ENCODE data around the gene APBA2. TPM values are rescaled to one million over a fixed set of nuclear protein-coding genes. Genes with fewer than 3 reads are reported as not detected.

APBA2 gene
- total and polyA plus RNA-seq, 10 of the 15 experiments (the other 5 are each of a cell fraction or from before 2014, with no cell fraction given): 0.06 to 0.26 (median 0.07) TPM; not detected in 7

GRCh38 chr15:28946803-28947202 is 61.0 kb downstream of the APBA2 start:
- Histone ChIP-seq H3K4me1 (ENCODE audit: control insufficient read depth, insufficient read depth, low read length) (no peaks in the 10 kb centered on the region), H3K9ac (ENCODE audit: control insufficient read depth, insufficient read depth, low read length) (no peak overlapping the region), H2AFZ (ENCODE audit: control insufficient read depth, low read depth, low read length) (no peak overlapping the region), H3K9me3 (replicated peaks; ENCODE audit: control insufficient read depth, insufficient read depth, low read length) (no peaks in the 10 kb centered on the region), H3K27me3 (replicated peaks in 1 of 2; ENCODE audit: control insufficient read depth in 2 of 2, insufficient read depth in 2 of 2, low read length in 1 of 2) (peaks cover 0 to 3% of the 10 kb centered on the region in 2 experiments; a peak in 3 of 4 replicates), H3K4me2 (ENCODE audit: control insufficient read depth, insufficient read depth) (no peak overlapping the region), H3K36me3 (ENCODE audit: control insufficient read depth in 2 of 2, insufficient read depth in 2 of 2, low read length in 1 of 2) (no peaks in the 10 kb centered on the region), H3K79me2 (ENCODE audit: control insufficient read depth, insufficient read depth, low read length) (no peaks in the 10 kb centered on the region), H3K27ac (ENCODE audit: control insufficient read depth, insufficient read depth) (no peak overlapping the region), H4K20me1 (ENCODE audit: control insufficient read depth, insufficient read depth) (no peaks in the 10 kb centered on the region), H3K4me3 (no peak overlapping the region)
- BruUV-seq (replicated peaks): no TSS peak
- DNase-seq (ENCODE audit: low read depth, low spot score) (no peak), FAIRE-seq (no peak), ATAC-seq (no peak)
- RAD21 ChIA-PET (ENCODE audit: unreplicated experiment): no interaction called here
- SMC1A ChIA-PET (ENCODE audit: uncharacterized antibody, unreplicated experiment): no interaction called here
- intact Hi-C loops (cut with micrococcal nuclease; ENCODE audit: unreplicated experiment): no loop called here
- CTCF ChIA-PET: no interaction called here
- in situ Hi-C loops (cut with MboI): no loop called here
- POLR2A ChIA-PET: no interaction called here
- WGBS (ENCODE audit: insufficient coverage, insufficient replicate concordance, low lambda C conversion rate, missing lambda C conversion rate): 32% methylated on average over 7 of the region's 7 CpGs
- TF ChIP-seq, protein P1, sequence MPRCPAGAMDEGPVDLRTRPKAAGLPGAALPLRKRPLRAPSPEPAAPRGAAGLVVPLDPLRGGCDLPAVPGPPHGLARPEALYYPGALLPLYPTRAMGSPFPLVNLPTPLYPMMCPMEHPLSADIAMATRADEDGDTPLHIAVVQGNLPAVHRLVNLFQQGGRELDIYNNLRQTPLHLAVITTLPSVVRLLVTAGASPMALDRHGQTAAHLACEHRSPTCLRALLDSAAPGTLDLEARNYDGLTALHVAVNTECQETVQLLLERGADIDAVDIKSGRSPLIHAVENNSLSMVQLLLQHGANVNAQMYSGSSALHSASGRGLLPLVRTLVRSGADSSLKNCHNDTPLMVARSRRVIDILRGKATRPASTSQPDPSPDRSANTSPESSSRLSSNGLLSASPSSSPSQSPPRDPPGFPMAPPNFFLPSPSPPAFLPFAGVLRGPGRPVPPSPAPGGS (IDR thresholded peaks at IDR 0.05; ENCODE audit: borderline replicate concordance, insufficient read depth, low read depth, low read length, poor library complexity, severe bottlenecking): no peak
- TF ChIP-seq NFXL1 (IDR thresholded peaks at IDR 0.05; ENCODE audit: borderline replicate concordance) (no peak), USF1 (IDR thresholded peaks at IDR 0.05; ENCODE audit: borderline replicate concordance, extremely low read length, insufficient read depth, low read depth, low read length) (no peak), HCFC1 (IDR thresholded peaks at IDR 0.05; ENCODE audit: low read length) (no peak), IRF4 (IDR thresholded peaks at IDR 0.05; ENCODE audit: low read depth, low read length) (no peak), TCF12 (IDR thresholded peaks at IDR 0.05; ENCODE audit: low read depth, low read length) (no peak), NRF1 (conservative IDR thresholded peaks at IDR 0.05; ENCODE audit: low read depth, low read length) (no peak), NR2C1 (IDR thresholded peaks at IDR 0.05) (no peak), RAD21 (IDR thresholded peaks at IDR 0.05; ENCODE audit: insufficient read depth, low read depth, low read length) (no peak), YY1 (IDR thresholded peaks at IDR 0.05; ENCODE audit: low read depth, low read length) (no peak), ZZZ3 (IDR thresholded peaks at IDR 0.05; ENCODE audit: control insufficient read depth, insufficient read length, low read depth) (no peak), BACH1 (IDR thresholded peaks at IDR 0.05; ENCODE audit: borderline replicate concordance) (no peak), MYC (IDR thresholded peaks at IDR 0.05; ENCODE audit: insufficient read depth, insufficient read length, insufficient replicate concordance, low read length, severe bottlenecking) (no peak), YBX1 (IDR thresholded peaks at IDR 0.05) (no peak), RB1 (IDR thresholded peaks at IDR 0.05; ENCODE audit: borderline replicate concordance) (no peak), KAT2A (conservative IDR thresholded peaks at IDR 0.05; ENCODE audit: control insufficient read depth, low read depth, low read length) (no peak), SMC3 (IDR thresholded peaks at IDR 0.05; ENCODE audit: borderline replicate concordance, low read length) (no peak)
- TF ChIP-seq, protein P2, sequence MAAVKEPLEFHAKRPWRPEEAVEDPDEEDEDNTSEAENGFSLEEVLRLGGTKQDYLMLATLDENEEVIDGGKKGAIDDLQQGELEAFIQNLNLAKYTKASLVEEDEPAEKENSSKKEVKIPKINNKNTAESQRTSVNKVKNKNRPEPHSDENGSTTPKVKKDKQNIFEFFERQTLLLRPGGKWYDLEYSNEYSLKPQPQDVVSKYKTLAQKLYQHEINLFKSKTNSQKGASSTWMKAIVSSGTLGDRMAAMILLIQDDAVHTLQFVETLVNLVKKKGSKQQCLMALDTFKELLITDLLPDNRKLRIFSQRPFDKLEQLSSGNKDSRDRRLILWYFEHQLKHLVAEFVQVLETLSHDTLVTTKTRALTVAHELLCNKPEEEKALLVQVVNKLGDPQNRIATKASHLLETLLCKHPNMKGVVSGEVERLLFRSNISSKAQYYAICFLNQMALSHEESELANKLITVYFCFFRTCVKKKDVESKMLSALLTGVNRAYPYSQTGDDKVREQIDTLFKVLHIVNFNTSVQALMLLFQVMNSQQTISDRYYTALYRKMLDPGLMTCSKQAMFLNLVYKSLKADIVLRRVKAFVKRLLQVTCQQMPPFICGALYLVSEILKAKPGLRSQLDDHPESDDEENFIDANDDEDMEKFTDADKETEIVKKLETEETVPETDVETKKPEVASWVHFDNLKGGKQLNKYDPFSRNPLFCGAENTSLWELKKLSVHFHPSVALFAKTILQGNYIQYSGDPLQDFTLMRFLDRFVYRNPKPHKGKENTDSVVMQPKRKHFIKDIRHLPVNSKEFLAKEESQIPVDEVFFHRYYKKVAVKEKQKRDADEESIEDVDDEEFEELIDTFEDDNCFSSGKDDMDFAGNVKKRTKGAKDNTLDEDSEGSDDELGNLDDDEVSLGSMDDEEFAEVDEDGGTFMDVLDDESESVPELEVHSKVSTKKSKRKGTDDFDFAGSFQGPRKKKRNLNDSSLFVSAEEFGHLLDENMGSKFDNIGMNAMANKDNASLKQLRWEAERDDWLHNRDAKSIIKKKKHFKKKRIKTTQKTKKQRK (IDR thresholded peaks at IDR 0.05; ENCODE audit: low read depth, low read length): no peak
- TF ChIP-seq, protein P3, sequence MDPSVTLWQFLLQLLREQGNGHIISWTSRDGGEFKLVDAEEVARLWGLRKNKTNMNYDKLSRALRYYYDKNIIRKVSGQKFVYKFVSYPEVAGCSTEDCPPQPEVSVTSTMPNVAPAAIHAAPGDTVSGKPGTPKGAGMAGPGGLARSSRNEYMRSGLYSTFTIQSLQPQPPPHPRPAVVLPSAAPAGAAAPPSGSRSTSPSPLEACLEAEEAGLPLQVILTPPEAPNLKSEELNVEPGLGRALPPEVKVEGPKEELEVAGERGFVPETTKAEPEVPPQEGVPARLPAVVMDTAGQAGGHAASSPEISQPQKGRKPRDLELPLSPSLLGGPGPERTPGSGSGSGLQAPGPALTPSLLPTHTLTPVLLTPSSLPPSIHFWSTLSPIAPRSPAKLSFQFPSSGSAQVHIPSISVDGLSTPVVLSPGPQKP (IDR thresholded peaks at IDR 0.05; ENCODE audit: low read depth, low read length): no peak
